Activated T-cell treated with anti-CD3 and anti-CD28 coated beads for 48 hours (primary cell): ENCODE data around the gene VTA1.
"Not testable (repeated sequence)": the region's sequence is repeated elsewhere in the genome, so short reads cannot be mapped to it uniquely, and the experiment has no call there.

Experiments used
- DNase-seq: peaks from one replicate; pipeline ENCODE4 v3.0.0-alpha.2; 2020; ENCODE audit warnings: low read depth

The VTA1 gene

GRCh38 chr6:142225552-142225951 is 78.5 kb downstream of the VTA1 start:
- DNase-seq, result no peak

- DNase-seq, result no peak
These were observed 79.7 kb downstream of the VTA1 start for GRCh38 chr6:142226731-142227130.

- not testable (repeated sequence) for DNase-seq
These were observed 82.6 kb downstream of the VTA1 start for GRCh38 chr6:142229518-142230270.

GRCh38 chr6:142232206-142233044 is 85.4 kb downstream of the VTA1 start:
- peak; percentile 27 for DNase-seq

GRCh38 chr6:142233945-142234682 is 87.1 kb downstream of the VTA1 start:
- no peak for DNase-seq

- DNase-seq, result no peak
These were observed 88.2 kb downstream of the VTA1 start for GRCh38 chr6:142235272-142235671.

GRCh38 chr6:142235791-142236190 is 88.7 kb downstream of the VTA1 start:
- DNase-seq, result no peak

- no peak for DNase-seq
These were observed 89.6 kb downstream of the VTA1 start for GRCh38 chr6:142236691-142237090.

- no peak for DNase-seq
These were observed 91.8 kb downstream of the VTA1 start for GRCh38 chr6:142238881-142239280.

GRCh38 chr6:142240179-142240578 is 93.1 kb downstream of the VTA1 start:
- no peak for DNase-seq

GRCh38 chr6:142241061-142241460 is 94.0 kb downstream of the VTA1 start:
- DNase-seq, result no peak

- no peak for DNase-seq
These were observed 95.2 kb downstream of the VTA1 start for GRCh38 chr6:142242269-142242668.

GRCh38 chr6:142246960-142247359 is 99.9 kb downstream of the VTA1 start:
- no peak for DNase-seq

- no peak for DNase-seq
These were observed 102.2 kb downstream of the VTA1 start for GRCh38 chr6:142249266-142249665.

GRCh38 chr6:142251930-142252445 is 104.9 kb downstream of the VTA1 start:
- no peak for DNase-seq

- no peak for DNase-seq
These were observed 107.5 kb downstream of the VTA1 start for GRCh38 chr6:142254513-142254912.

GRCh38 chr6:142255785-142256184 is 108.7 kb downstream of the VTA1 start:
- no peak for DNase-seq

- no peak for DNase-seq
These were observed 111.2 kb downstream of the VTA1 start for GRCh38 chr6:142258305-142258704.

GRCh38 chr6:142258757-142259156 is 111.7 kb downstream of the VTA1 start:
- no peak for DNase-seq

- no peak for DNase-seq
These were observed 113.7 kb downstream of the VTA1 start for GRCh38 chr6:142260748-142261147.

- DNase-seq, result no peak
These were observed 115.2 kb downstream of the VTA1 start for GRCh38 chr6:142262231-142262630.

GRCh38 chr6:142265476-142265875 is 118.4 kb downstream of the VTA1 start:
- DNase-seq, result no peak
